Panc1 (cell line): ENCODE measurements around the gene ZNF609. TPM values are rescaled to one million over a fixed set of nuclear protein-coding genes. Genes with fewer than 3 reads are reported as not detected.

Source experiments
- ATAC-seq: fragments of 200-7000 bp; cut with Tn5 transposase; 2 replicates; pipeline ENCODE4 v1.9.1; 2020; ENCODE audit warnings: mild to moderate bottlenecking, moderate library complexity
- BruUV-seq: library from RNA; stranded (reverse); fragments of 400-500 nt; replicated peaks from 2 replicates; lab custom pipeline; 2021; lab: Mats Ljungman, UMichigan
- CTCF ChIA-PET: fragments of 300-600 bp; sonication (Branson Sonifier 250); formaldehyde crosslinking; loops from one replicate; lab custom pipeline; 2022; ENCODE audit warnings: antibody characterized with exemption; lab: Charles Lee
- POLR2A ChIA-PET: fragments of 300-600 bp; sonication (Branson Sonifier 250); formaldehyde crosslinking; loops from one replicate; lab custom pipeline; 2022; ENCODE audit warnings: antibody characterized with exemption; lab: Charles Lee
- DNase-seq: peaks from one replicate; pipeline ENCODE4 v3.0.0-alpha.2; 2010; ENCODE audit warnings: low read depth, low spot score
- H3K27ac ChIP-seq: 2 replicates; pipeline ENCODE4 v1.5.1; 2011; ENCODE audit warnings: mild to moderate bottlenecking, low read length, inconsistent platforms
- H3K27me3 ChIP-seq: fragments of 200-500 bp; sonication (Bioruptor generic); 2 replicates; pipeline ENCODE4 v1.6.0; 2014; ENCODE audit warnings: low read length, inconsistent platforms; ENCODE audit not compliant: control insufficient read depth, insufficient read depth
- H3K36me3 ChIP-seq: fragments of 200-500 bp; sonication (Bioruptor generic); 2 replicates; pipeline ENCODE4 v1.5.1; 2014; ENCODE audit warnings: inconsistent platforms, mild to moderate bottlenecking, low read length, moderate library complexity; ENCODE audit not compliant: control insufficient read depth, insufficient read depth
- H3K4me1 ChIP-seq: 2 replicates; pipeline ENCODE4 v1.5.1; 2011; ENCODE audit warnings: inconsistent platforms, mild to moderate bottlenecking, low read length, moderate library complexity; ENCODE audit not compliant: control insufficient read depth, insufficient read depth
- H3K4me3 ChIP-seq, 2 experiments: 2 replicates each; pipeline ENCODE4 v1.5.1; 2011 to 2012; ENCODE audit warnings: low read depth in 2 of 2, low read length in 2 of 2, mild to moderate bottlenecking in 2 of 2, inconsistent platforms in 1 of 2, moderate library complexity in 1 of 2
- H3K9me3 ChIP-seq: fragments of 200-500 bp; sonication (Bioruptor generic); 2 replicates; pipeline ENCODE4 v1.5.1; 2014; ENCODE audit warnings: low read depth, mild to moderate bottlenecking, inconsistent platforms, low read length, moderate library complexity; ENCODE audit not compliant: control insufficient read depth, insufficient read depth
- POLR2AphosphoS5 ChIP-seq: IDR thresholded peaks from 2 replicates; pipeline ENCODE4 v1.6.1; 2012; ENCODE audit warnings: mild to moderate bottlenecking, low read depth, low read length, moderate library complexity
- SIN3A ChIP-seq: IDR thresholded peaks from 2 replicates; pipeline ENCODE4 v1.6.1; 2012; ENCODE audit warnings: low read depth, mild to moderate bottlenecking, low read length, moderate library complexity, borderline replicate concordance; ENCODE audit not compliant: insufficient read depth
- TCF7L2 ChIP-seq: IDR thresholded peaks from 2 replicates; pipeline ENCODE4 v1.6.1; 2011; ENCODE audit warnings: mild to moderate bottlenecking, low read depth, low read length, inconsistent platforms
- in situ Hi-C: cut with HindIII; loops from 2 replicates; pipeline ENCODE4 v1.10.0; 2016; ENCODE audit warnings: low sequenced_read_pairs, low pct_unique_long_range_greater_than_20kb
- intact Hi-C: fragments of 100-400 bp; cut with micrococcal nuclease; formaldehyde crosslinking; loops from one replicate; pipeline ENCODE4 v1.10.0; 2022; ENCODE audit not compliant: unreplicated experiment
- total RNA-seq: library from RNA; stranded (reverse); gene quantifications from one replicate; pipeline ENCODE4 v1.2.1, GENCODE V29; 2021; ENCODE audit not compliant: unreplicated experiment
- TF ChIP-seq, protein P1 (sequence below): fragments of 450-650 bp; IDR thresholded peaks from 2 replicates; pipeline ENCODE4 v1.5.1; 2017; ENCODE audit warnings: mild to moderate bottlenecking
- TF ChIP-seq, protein P2 (sequence below), 2 experiments: IDR thresholded peaks; 2 replicates each; pipeline ENCODE4 v1.6.1; 2011 to 2012; ENCODE audit warnings: low read depth in 2 of 2, control low read depth in 1 of 2, low read length in 1 of 2, mild to moderate bottlenecking in 1 of 2, moderate library complexity in 1 of 2; ENCODE audit not compliant: insufficient read depth in 1 of 2

ZNF609 gene
- total RNA-seq, 1 experiment from 2014 or later, result 47.2 TPM

DNA sequence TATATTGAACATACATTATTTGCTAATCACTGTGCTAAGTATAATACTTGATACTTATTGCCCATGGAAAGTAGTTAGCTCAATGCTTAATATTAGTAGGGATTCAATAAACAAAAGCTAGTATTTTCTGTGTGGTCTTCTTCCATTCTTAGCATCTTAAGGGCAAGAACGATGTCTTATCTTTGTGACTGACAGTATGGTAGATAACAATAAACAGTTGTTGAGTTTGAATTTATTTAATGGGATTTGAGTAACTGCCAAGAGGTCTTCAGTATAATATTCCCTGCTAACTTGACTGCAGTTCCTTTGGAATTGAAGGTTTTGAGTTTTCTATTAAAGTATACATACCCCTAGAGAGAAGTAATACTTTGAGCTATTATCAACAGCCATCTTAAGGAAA is 70.1 kb downstream of the ZNF609 start:
- Histone ChIP-seq H3K9me3 (no peaks in the 10 kb centered on the region), H3K4me3 (no peak overlapping the region), H3K27ac (no peak overlapping the region), H3K4me1 (peaks cover 13% of the 10 kb centered on the region), H3K36me3 (no peaks in the 10 kb centered on the region), H3K27me3 (no peaks in the 10 kb centered on the region)
- POLR2A ChIA-PET, result no interaction called here
- BruUV-seq, result no TSS peak
- DNase-seq (no peak), ATAC-seq (no peak)
- intact Hi-C loops, result loop anchor here (10.0 kb wide), 1 partner anchor 56 kb away; no protein-coding TSS in a partner anchor
- CTCF ChIA-PET, result interaction anchor here (0.8 kb wide), 1 partner anchor 11 kb away, joined by 3 read pairs; no protein-coding TSS in a partner anchor
- TF ChIP-seq, protein P1, sequence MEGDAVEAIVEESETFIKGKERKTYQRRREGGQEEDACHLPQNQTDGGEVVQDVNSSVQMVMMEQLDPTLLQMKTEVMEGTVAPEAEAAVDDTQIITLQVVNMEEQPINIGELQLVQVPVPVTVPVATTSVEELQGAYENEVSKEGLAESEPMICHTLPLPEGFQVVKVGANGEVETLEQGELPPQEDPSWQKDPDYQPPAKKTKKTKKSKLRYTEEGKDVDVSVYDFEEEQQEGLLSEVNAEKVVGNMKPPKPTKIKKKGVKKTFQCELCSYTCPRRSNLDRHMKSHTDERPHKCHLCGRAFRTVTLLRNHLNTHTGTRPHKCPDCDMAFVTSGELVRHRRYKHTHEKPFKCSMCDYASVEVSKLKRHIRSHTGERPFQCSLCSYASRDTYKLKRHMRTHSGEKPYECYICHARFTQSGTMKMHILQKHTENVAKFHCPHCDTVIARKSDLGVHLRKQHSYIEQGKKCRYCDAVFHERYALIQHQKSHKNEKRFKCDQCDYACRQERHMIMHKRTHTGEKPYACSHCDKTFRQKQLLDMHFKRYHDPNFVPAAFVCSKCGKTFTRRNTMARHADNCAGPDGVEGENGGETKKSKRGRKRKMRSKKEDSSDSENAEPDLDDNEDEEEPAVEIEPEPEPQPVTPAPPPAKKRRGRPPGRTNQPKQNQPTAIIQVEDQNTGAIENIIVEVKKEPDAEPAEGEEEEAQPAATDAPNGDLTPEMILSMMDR, result no peak
- no peak for TF ChIP-seq POLR2AphosphoS5
- TF ChIP-seq TCF7L2, result no peak
- TF ChIP-seq, protein P2, sequence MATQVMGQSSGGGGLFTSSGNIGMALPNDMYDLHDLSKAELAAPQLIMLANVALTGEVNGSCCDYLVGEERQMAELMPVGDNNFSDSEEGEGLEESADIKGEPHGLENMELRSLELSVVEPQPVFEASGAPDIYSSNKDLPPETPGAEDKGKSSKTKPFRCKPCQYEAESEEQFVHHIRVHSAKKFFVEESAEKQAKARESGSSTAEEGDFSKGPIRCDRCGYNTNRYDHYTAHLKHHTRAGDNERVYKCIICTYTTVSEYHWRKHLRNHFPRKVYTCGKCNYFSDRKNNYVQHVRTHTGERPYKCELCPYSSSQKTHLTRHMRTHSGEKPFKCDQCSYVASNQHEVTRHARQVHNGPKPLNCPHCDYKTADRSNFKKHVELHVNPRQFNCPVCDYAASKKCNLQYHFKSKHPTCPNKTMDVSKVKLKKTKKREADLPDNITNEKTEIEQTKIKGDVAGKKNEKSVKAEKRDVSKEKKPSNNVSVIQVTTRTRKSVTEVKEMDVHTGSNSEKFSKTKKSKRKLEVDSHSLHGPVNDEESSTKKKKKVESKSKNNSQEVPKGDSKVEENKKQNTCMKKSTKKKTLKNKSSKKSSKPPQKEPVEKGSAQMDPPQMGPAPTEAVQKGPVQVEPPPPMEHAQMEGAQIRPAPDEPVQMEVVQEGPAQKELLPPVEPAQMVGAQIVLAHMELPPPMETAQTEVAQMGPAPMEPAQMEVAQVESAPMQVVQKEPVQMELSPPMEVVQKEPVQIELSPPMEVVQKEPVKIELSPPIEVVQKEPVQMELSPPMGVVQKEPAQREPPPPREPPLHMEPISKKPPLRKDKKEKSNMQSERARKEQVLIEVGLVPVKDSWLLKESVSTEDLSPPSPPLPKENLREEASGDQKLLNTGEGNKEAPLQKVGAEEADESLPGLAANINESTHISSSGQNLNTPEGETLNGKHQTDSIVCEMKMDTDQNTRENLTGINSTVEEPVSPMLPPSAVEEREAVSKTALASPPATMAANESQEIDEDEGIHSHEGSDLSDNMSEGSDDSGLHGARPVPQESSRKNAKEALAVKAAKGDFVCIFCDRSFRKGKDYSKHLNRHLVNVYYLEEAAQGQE (IDR thresholded peaks at IDR 0.05; ENCODE audit: insufficient read depth in 1 of 2, low read depth in 2 of 2, low read length in 1 of 2), result no peak
- no peak for TF ChIP-seq SIN3A
- in situ Hi-C loops, result no loop called here

DNA sequence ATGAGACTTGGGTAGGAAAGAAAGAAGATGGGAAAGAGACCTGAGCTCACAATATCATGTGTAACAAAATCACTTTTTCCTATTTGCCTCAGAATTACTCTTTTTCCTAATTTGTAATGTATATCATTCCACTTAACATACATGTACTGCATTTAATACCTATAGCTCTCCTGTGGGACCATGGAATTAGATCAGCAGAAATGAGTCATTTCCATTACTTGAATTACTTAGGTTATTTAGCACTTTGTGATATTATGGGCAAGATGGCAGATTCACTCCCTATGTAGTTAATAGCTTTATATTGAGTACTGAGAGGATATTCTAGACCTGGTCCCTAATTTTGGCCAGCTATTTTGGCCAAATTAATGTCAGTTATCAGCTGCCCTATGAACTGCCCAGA is 70.5 kb downstream of the ZNF609 start:
- ATAC-seq (no peak), DNase-seq (no peak)
- TSS peak; percentile 6 for BruUV-seq
- POLR2A ChIA-PET, result no interaction called here
- no peaks in the 10 kb centered on the region for H3K27me3 ChIP-seq
- in situ Hi-C loops, result no loop called here
- no peaks in the 10 kb centered on the region for H3K9me3 ChIP-seq
- intact Hi-C loops, result loop anchor here (10.0 kb wide), 1 partner anchor 56 kb away; no protein-coding TSS in a partner anchor
- H3K36me3 ChIP-seq, result no peaks in the 10 kb centered on the region
- no peak overlapping the region for H3K4me3 ChIP-seq
- TF ChIP-seq SIN3A (no peak), TCF7L2 (no peak), POLR2AphosphoS5 (no peak)
- TF ChIP-seq, protein P1, result no peak
- TF ChIP-seq, protein P2 (IDR thresholded peaks at IDR 0.05; ENCODE audit: insufficient read depth in 1 of 2, low read depth in 2 of 2, low read length in 1 of 2), result no peak
- CTCF ChIA-PET, result interaction anchor here (0.8 kb wide), 1 partner anchor 11 kb away, joined by 3 read pairs; no protein-coding TSS in a partner anchor
- no peak overlapping the region for H3K27ac ChIP-seq
- H3K4me1 ChIP-seq, result peaks cover 17% of the 10 kb centered on the region
